ENCODE results near the gene STXBP1. TPM values are rescaled to one million over a fixed set of nuclear protein-coding genes. Genes with fewer than 3 reads are reported as not detected.

The STXBP1 gene
- total and polyA plus RNA-seq, 2 of the 8 experiments (the other 6 are each of a cell fraction or from before 2014, with no cell fraction given): 11.5 to 60.9 TPM

GRCh38 chr9:127730799-127731410 lies 118.8 kb downstream of the STXBP1 start:
- no peak overlapping the region for H2BK20ac ChIP-seq (ENCODE audit: low read length)
- no peak overlapping the region for H3K27ac ChIP-seq (ENCODE audit: low read depth, low read length)
- H2AFZ ChIP-seq (ENCODE audit: low read length): no peak overlapping the region
- WGBS, 2 experiments (ENCODE audit: extremely low coverage in 1 of 2, insufficient coverage in 1 of 2, insufficient read length in 1 of 2, insufficient replicate concordance in 2 of 2, low coverage in 1 of 2, low lambda C conversion rate in 2 of 2, missing lambda C conversion rate in 1 of 2): 96% methylated on average over 9 of the region's 9 CpGs; no CpG with 5 or more reads in 1 of the 2 experiments
- no peak overlapping the region for H4K5ac ChIP-seq (ENCODE audit: insufficient read length, low read depth, low read length)
- peaks cover 0 to 2% of the 10 kb centered on the region in 2 experiments for H4K20me1 ChIP-seq (replicated peaks in 1 of 2; ENCODE audit: control insufficient read depth in 1 of 2, insufficient read depth in 2 of 2, low read length in 2 of 2)
- H3K79me1 ChIP-seq (ENCODE audit: low read depth, low read length): no peaks in the 10 kb centered on the region
- H3K4ac ChIP-seq (replicated peaks; ENCODE audit: insufficient read length, low read depth, low read length): no peak overlapping the region
- ChIA-PET CTCF (ENCODE audit: partially characterized antibody) (interaction anchor here (0.6 to 5.0 kb wide), 9 partner anchors 14 to 227 kb away, joined by 3 to 18 read pairs (median 4); partner anchors contain the start of gene CFAP157), POLR2A (ENCODE audit: partially characterized antibody) (interaction anchor here (0.7 kb wide), 1 partner anchor 28 kb away, joined by 3 read pairs; no protein-coding TSS in a partner anchor)
- no peak overlapping the region for H2BK120ac ChIP-seq (replicated peaks; ENCODE audit: low read depth, low read length)
- no peak overlapping the region for H3K4me3 ChIP-seq (ENCODE audit: extremely low read depth in 1 of 4, insufficient read depth in 2 of 4, low read depth in 3 of 4, low read length in 4 of 4)
- H3K56ac ChIP-seq (replicated peaks; ENCODE audit: insufficient read length, low read depth, low read length): no peak overlapping the region
- H2BK12ac ChIP-seq (ENCODE audit: low read depth, low read length): 0 out of 2 replicates have a peak overlapping the region, but pooled peaks have one; percentile 39
- H3K79me2 ChIP-seq (ENCODE audit: control insufficient read depth in 1 of 2, insufficient read depth in 2 of 2, low read length in 2 of 2): no peaks in the 10 kb centered on the region
- H4K91ac ChIP-seq (replicated peaks; ENCODE audit: insufficient read length, low read length): no peak overlapping the region
- DNase-seq (ENCODE audit: low read depth in 1 of 2, low spot score in 2 of 2): no peak
- peaks cover 3 to 11% (median 6%) of the 10 kb centered on the region in 4 experiments; a peak in 6 of 7 replicates for H3K4me1 ChIP-seq (replicated peaks in 1 of 4; ENCODE audit: control insufficient read depth in 3 of 4, insufficient read depth in 4 of 4, low read length in 3 of 4)
- no peak overlapping the region for H2BK5ac ChIP-seq (ENCODE audit: low read depth, low read length)
- 0 out of 2 replicates have a peak, but pooled peaks cover 2% of the 10 kb centered on the region for H3K23me2 ChIP-seq (ENCODE audit: low read depth, low read length)
- H3K4me2 ChIP-seq (ENCODE audit: insufficient read depth in 1 of 2, low read depth in 2 of 2, low read length in 2 of 2): no peak overlapping the region
- no peak overlapping the region for H3K23ac ChIP-seq (ENCODE audit: insufficient read length)
- H2AK5ac ChIP-seq (ENCODE audit: low read depth, low read length): no peak overlapping the region
- H3K18ac ChIP-seq (ENCODE audit: extremely low read depth, low read length): no peak overlapping the region
- no peak overlapping the region for H3K14ac ChIP-seq (ENCODE audit: insufficient read length)
- no peaks in the 10 kb centered on the region for H3K9me3 ChIP-seq (ENCODE audit: insufficient read depth in 2 of 2, low read depth in 1 of 2, low read length in 1 of 2)
- H3K9ac ChIP-seq (replicated peaks in 1 of 4; ENCODE audit: extremely low read depth in 1 of 4, low read depth in 3 of 4, low read length in 3 of 4): no peak overlapping the region
- no peak overlapping the region for H4K8ac ChIP-seq (ENCODE audit: extremely low read depth, insufficient read depth, low read length)
- no peaks in the 10 kb centered on the region for H3K27me3 ChIP-seq (replicated peaks in 1 of 4; ENCODE audit: control insufficient read depth in 3 of 4, extremely low read depth in 1 of 4, insufficient read depth in 3 of 4, low read length in 3 of 4)
- no peak for FAIRE-seq
- no peak overlapping the region for H2BK15ac ChIP-seq (ENCODE audit: low read length)
- H3K36me3 ChIP-seq (ENCODE audit: control insufficient read depth in 2 of 4, insufficient read depth in 4 of 4, low read length in 3 of 4): no peaks in the 10 kb centered on the region
- TF ChIP-seq RFX5 (IDR thresholded peaks at IDR 0.05; ENCODE audit: borderline replicate concordance, low read depth, low read length) (no peak), SIN3A (conservative IDR thresholded peaks at IDR 0.05 in 1 of 2, IDR thresholded peaks at IDR 0.05 in 1 of 2; ENCODE audit: low read depth in 1 of 2, low read length in 2 of 2) (no peak), RNF2 (IDR thresholded peaks at IDR 0.05; ENCODE audit: borderline replicate concordance, low read depth, low read length, missing control alignments, poor library complexity, severe bottlenecking) (no peak), EGR1 (IDR thresholded peaks at IDR 0.05; ENCODE audit: borderline replicate concordance, low read depth, low read length) (no peak)
